ENCODE results near the gene COPG1. TPM values are rescaled to one million over a fixed set of nuclear protein-coding genes. Genes with fewer than 3 reads are reported as not detected.

The COPG1 gene
- total RNA-seq, 1 experiment from 2014 or later: 132 TPM

GRCh38 chr3:129316248-129317013 lies 67.0 kb downstream of the COPG1 start (continued):
- TF ChIP-seq ETV6 (CRISPR knock-in tag; IDR thresholded peaks at IDR 0.05) (peak; percentile 75), NR3C1 (CRISPR knock-in tag; conservative IDR thresholded peaks at IDR 0.05; ENCODE audit: low read depth) (no peak), ATF2 (CRISPR knock-in tag; IDR thresholded peaks at IDR 0.05; ENCODE audit: borderline replicate concordance, low read depth) (no peak), ELF4 (CRISPR knock-in tag; IDR thresholded peaks at IDR 0.05; ENCODE audit: low read depth) (no peak), JUN (CRISPR knock-in tag; IDR thresholded peaks at IDR 0.05) (no peak), NR2C2 (CRISPR knock-in tag; IDR thresholded peaks at IDR 0.05) (no peak), RORB (CRISPR knock-in tag; IDR thresholded peaks at IDR 0.05) (no peak), ZNF281 (CRISPR knock-in tag; IDR thresholded peaks at IDR 0.05) (no peak), MAX (CRISPR knock-in tag; IDR thresholded peaks at IDR 0.05) (peak; percentile 33; the same call in 1 of the 2 replicates), ATF1 (CRISPR knock-in tag; IDR thresholded peaks at IDR 0.05) (no peak), ZBTB21 (CRISPR knock-in tag; IDR thresholded peaks at IDR 0.05; ENCODE audit: borderline replicate concordance) (no peak), HMGA2 (CRISPR knock-in tag; IDR thresholded peaks at IDR 0.05) (no peak), ATF6 (CRISPR knock-in tag; IDR thresholded peaks at IDR 0.05) (no peak), ZBTB43 (CRISPR knock-in tag; IDR thresholded peaks at IDR 0.05) (peak; percentile 17; the same call in 1 of the 2 replicates), SMAD3 (CRISPR knock-in tag; IDR thresholded peaks at IDR 0.05; ENCODE audit: borderline replicate concordance) (no peak; the same call in none of the 2 replicates), AFF4 (CRISPR knock-in tag; IDR thresholded peaks at IDR 0.05; ENCODE audit: borderline replicate concordance) (no peak), ZNF396 (CRISPR knock-in tag; IDR thresholded peaks at IDR 0.05; ENCODE audit: borderline replicate concordance) (no peak), ZNF121 (CRISPR knock-in tag; IDR thresholded peaks at IDR 0.05) (no peak), ESRRA (CRISPR knock-in tag; IDR thresholded peaks at IDR 0.05; ENCODE audit: borderline replicate concordance) (0 out of 2 replicates have a peak, but pooled peaks have one; percentile 26), GABPB1 (CRISPR knock-in tag; IDR thresholded peaks at IDR 0.05) (peak; percentile 57; the same call in 1 of the 2 replicates), ARID4B (CRISPR knock-in tag; IDR thresholded peaks at IDR 0.05; ENCODE audit: borderline replicate concordance) (peak; percentile 73)
